Karpas-422 (cell line): ENCODE results near the gene KMT2D. TPM values are rescaled to one million over a fixed set of nuclear protein-coding genes. Genes with fewer than 3 reads are reported as not detected.
A peak's percentile ranks its signal among the peaks of the same experiment; 100 is the strongest.

ENCODE experiments used
- DNase-seq: peaks from one replicate; pipeline ENCODE4 v3.0.0-alpha.2; 2015
- H2AFZ ChIP-seq: fragments of 200-600 bp; sonication (generic); 2 replicates; pipeline ENCODE4 v1.6.1; 2014; ENCODE audit warnings: antibody characterized with exemption, low read length, mixed read lengths
- H3K27ac ChIP-seq: fragments of 200-600 bp; sonication (generic); 2 replicates; pipeline ENCODE4 v1.5.1; 2014; ENCODE audit warnings: mild to moderate bottlenecking, low read length, moderate library complexity
- H3K27me3 ChIP-seq: fragments of 200-600 bp; sonication (generic); 2 replicates; pipeline ENCODE4 v1.6.1; 2014; ENCODE audit warnings: low read length, mixed read lengths
- H3K36me3 ChIP-seq: fragments of 200-600 bp; sonication (generic); 2 replicates; pipeline ENCODE4 v1.6.1; 2014; ENCODE audit warnings: low read length, mixed read lengths; ENCODE audit not compliant: insufficient read depth
- H3K4me1 ChIP-seq: fragments of 200-600 bp; sonication (generic); 2 replicates; pipeline ENCODE4 v1.6.1; 2014; ENCODE audit warnings: mild to moderate bottlenecking, low read length, mixed read lengths
- H3K4me2 ChIP-seq: fragments of 200-600 bp; sonication (generic); 2 replicates; pipeline ENCODE4 v1.6.1; 2014; ENCODE audit warnings: low read length, low read depth, mild to moderate bottlenecking; ENCODE audit not compliant: poor library complexity, severe bottlenecking
- H3K4me3 ChIP-seq: fragments of 200-600 bp; sonication (generic); 2 replicates; pipeline ENCODE4 v1.5.1; 2014; ENCODE audit warnings: mild to moderate bottlenecking, antibody characterized with exemption, low read length, mixed read lengths
- H3K79me2 ChIP-seq: fragments of 200-600 bp; sonication (generic); 2 replicates; pipeline ENCODE4 v1.6.1; 2014; ENCODE audit warnings: mild to moderate bottlenecking, low read length, mixed read lengths
- H3K9ac ChIP-seq: fragments of 200-600 bp; sonication (generic); 2 replicates; pipeline ENCODE4 v1.6.0; 2014; ENCODE audit warnings: low read length
- H3K9me2 ChIP-seq: fragments of 200-600 bp; sonication (generic), shearing (Covaris generic); replicated peaks from 2 replicates; pipeline ENCODE4 v1.6.0; 2014; ENCODE audit warnings: mild to moderate bottlenecking, low read length, moderate library complexity; ENCODE audit not compliant: insufficient read depth
- H3K9me3 ChIP-seq: fragments of 300-700, 200-600 bp; sonication (generic); 2 replicates; pipeline ENCODE4 v1.6.1; 2014; ENCODE audit warnings: low read length, mixed read lengths
- H4K20me1 ChIP-seq: fragments of 200-600 bp; sonication (generic); 2 replicates; pipeline ENCODE4 v1.6.1; 2014; ENCODE audit warnings: mild to moderate bottlenecking, antibody characterized with exemption, low read length, low read depth; ENCODE audit not compliant: insufficient read depth
- total RNA-seq: library from RNA; depleted of rRNA; stranded (reverse); fragments of >200 nt; shearing (Covaris generic); gene quantifications from 2 replicates; pipeline ENCODE4 v1.2.3, GENCODE V29; 2014; ENCODE audit warnings: low replicate concordance

Gene KMT2D
- total RNA-seq, 1 experiment from 2014 or later: 29.6 TPM

DNA sequence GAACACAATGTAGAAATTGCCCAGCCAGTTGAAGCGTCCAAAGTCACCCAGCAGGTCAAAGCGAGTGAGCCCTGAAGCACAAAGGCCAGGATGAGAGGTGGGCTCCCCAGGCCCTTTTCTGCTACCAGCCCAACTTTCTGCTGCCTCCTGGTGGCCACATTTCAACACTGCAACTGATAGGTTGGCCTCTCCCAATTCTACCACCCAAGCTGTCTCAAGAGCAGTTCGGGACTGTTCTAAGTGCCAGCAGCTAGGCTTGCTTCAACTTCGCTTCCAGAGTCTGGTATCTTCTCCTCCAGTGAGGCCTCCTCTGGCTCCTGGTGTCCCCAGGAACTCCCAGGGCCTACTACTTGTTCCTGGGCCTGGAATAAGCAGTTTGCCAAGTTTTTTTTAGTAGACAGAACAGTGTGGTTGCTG, 37.4 kb upstream of the KMT2D start:
- Histone ChIP-seq H3K79me2 (no peaks in the 10 kb centered on the region), H3K36me3 (no peaks in the 10 kb centered on the region), H3K9me2 (no peaks in the 10 kb centered on the region), H3K9me3 (no peaks in the 10 kb centered on the region), H3K27me3 (no peaks in the 10 kb centered on the region), H3K4me1 (peaks cover 9% of the 10 kb centered on the region), H2AFZ (no peak overlapping the region), H4K20me1 (no peaks in the 10 kb centered on the region), H3K27ac (no peak overlapping the region), H3K9ac (no peak overlapping the region), H3K4me3 (no peak overlapping the region), H3K4me2 (no peak overlapping the region)
- peak; percentile 88 for DNase-seq

DNA sequence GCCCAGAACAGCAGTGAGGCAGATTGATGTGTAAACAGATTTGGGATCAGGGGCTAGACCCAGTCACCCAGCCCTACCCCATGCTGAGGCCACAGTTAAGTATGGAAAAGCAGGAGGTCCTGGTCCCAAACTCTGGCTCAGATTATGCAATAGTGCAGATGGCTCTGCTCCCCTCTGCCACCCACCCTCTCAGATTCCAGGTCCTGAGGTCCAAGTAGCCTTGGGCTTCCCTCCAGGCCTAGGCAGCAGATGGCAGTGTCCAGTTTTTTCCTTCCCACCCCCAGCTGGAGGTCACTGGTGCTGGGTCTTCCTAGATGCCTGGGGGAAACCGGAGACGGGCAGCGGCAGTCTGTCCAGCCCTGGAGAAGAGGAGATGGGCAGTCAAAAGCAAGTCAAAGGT, 36.8 kb upstream of the KMT2D start:
- Histone ChIP-seq H3K4me3 (no peak overlapping the region), H3K27ac (no peak overlapping the region), H3K9me3 (no peaks in the 10 kb centered on the region), H3K4me2 (no peak overlapping the region), H2AFZ (no peak overlapping the region), H4K20me1 (no peaks in the 10 kb centered on the region), H3K36me3 (no peaks in the 10 kb centered on the region), H3K9ac (no peak overlapping the region), H3K4me1 (peaks cover 9% of the 10 kb centered on the region), H3K9me2 (no peaks in the 10 kb centered on the region), H3K27me3 (no peaks in the 10 kb centered on the region), H3K79me2 (no peaks in the 10 kb centered on the region)
- no peak for DNase-seq

DNA sequence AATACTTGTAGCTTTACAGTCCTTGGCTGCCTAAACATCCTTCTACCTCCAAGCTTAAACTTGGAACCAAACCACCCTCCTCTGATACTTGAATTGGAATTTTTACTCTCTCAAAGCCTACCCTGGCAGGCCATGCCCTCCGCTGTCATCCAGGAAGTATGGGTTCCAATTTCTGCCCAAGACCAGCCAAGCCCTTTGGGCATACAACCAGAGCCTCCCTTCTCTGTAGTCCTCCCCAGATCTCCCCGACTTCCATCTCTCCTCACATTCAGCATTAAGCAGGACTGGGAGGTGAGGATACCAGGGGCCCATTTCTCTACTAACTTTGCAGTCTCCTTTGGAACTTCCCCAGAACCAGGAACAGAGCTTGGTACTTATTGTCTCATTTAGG, 34.4 kb upstream of the KMT2D start:
- peaks cover 12% of the 10 kb centered on the region for H3K4me1 ChIP-seq
- no peaks in the 10 kb centered on the region for H3K9me2 ChIP-seq
- H3K27me3 ChIP-seq: no peaks in the 10 kb centered on the region
- no peak overlapping the region for H3K27ac ChIP-seq
- H3K36me3 ChIP-seq: no peaks in the 10 kb centered on the region
- no peak overlapping the region for H3K4me2 ChIP-seq
- DNase-seq: no peak
- H3K9ac ChIP-seq: no peak overlapping the region
- H3K4me3 ChIP-seq: no peak overlapping the region
- no peaks in the 10 kb centered on the region for H4K20me1 ChIP-seq
- H3K9me3 ChIP-seq: no peaks in the 10 kb centered on the region
- H2AFZ ChIP-seq: no peak overlapping the region
- H3K79me2 ChIP-seq: no peaks in the 10 kb centered on the region

GRCh38 chr12:49094160-49094974, 33.8 kb upstream of the KMT2D start, which contains the start of gene DHH:
DHH (minus strand) TSS chr12:49094801; CDS start chr12:49094512, 289 bp downstream.
- Histone ChIP-seq H3K9me3 (no peaks in the 10 kb centered on the region), H3K27ac (no peak within 1 kb of the TSS), H3K4me1 (peaks cover 17% of the 10 kb centered on the region), H4K20me1 (no peaks in the 10 kb centered on the region), H3K9me2 (no peaks in the 10 kb centered on the region), H3K4me3 (peak within 1 kb of the TSS; percentile 49; the same call in 1 of the 2 replicates), H3K4me2 (peak within 1 kb of the TSS; percentile 49), H3K36me3 (no peaks in the 10 kb centered on the region), H3K79me2 (no peaks in the 10 kb centered on the region), H3K27me3 (no peaks in the 10 kb centered on the region), H2AFZ (no peak within 1 kb of the TSS), H3K9ac (peak within 1 kb of the TSS; percentile 29; the same call in 1 of the 2 replicates)
- DNase-seq: no peak

DNA sequence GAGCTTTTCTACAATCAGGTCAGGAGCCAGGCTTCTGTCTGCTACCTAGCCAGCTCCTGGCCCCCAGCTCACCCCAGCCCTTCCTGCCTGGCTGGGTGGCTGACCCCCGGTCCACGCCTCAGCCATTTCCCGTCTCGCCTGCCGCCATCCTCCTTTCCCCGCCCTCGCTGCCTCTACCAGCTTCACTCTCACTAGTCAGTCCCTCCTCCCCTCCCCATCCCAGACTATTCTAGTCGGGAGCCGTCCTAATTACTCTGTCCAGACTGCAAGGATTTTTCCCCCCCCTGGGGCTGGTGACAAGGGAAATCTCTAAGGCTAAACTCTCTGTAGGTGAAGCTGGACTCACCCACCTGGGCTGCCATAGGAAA, 33.2 kb upstream of the KMT2D start:
- no peaks in the 10 kb centered on the region for H3K79me2 ChIP-seq
- H3K4me2 ChIP-seq: peak overlapping the region; percentile 49
- H4K20me1 ChIP-seq: no peaks in the 10 kb centered on the region
- H2AFZ ChIP-seq: no peak overlapping the region
- H3K4me1 ChIP-seq: peaks cover 18% of the 10 kb centered on the region
- no peaks in the 10 kb centered on the region for H3K9me3 ChIP-seq
- H3K4me3 ChIP-seq: peak overlapping the region; percentile 49; the same call in 1 of the 2 replicates
- no peak for DNase-seq
- H3K9me2 ChIP-seq: no peaks in the 10 kb centered on the region
- no peaks in the 10 kb centered on the region for H3K36me3 ChIP-seq
- H3K27me3 ChIP-seq: no peaks in the 10 kb centered on the region
- H3K27ac ChIP-seq: no peak overlapping the region
- H3K9ac ChIP-seq: peak overlapping the region; percentile 29; the same call in 1 of the 2 replicates

DNA sequence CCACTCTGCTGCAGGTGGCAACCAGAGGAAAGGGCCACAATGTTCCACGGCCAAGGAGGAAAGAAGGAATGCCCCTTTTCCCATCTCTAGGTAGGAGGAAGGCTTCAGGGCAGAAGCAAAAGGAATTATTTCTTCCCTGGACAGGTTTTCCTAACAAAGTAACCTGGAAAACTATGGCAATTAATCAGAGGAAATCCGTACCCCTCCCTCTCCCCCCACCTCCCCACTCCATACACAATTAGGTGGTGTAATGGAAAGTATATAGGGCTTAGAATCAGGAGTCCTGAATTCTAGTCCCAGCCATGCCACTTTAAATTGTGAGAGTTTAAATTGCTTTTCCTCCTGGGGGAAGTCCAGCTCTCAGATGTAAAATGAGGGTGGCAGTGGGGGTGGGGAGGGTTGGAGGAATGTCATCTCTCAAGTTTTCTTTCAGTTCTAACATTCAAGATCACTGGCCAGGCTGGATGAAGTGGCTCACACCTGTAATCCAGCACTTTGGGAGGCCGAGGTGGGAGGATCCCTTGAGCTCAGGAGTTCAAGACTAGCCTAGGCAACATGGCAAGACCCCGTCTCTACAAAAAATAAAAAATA, 32.3 kb upstream of the KMT2D start:
- no peak overlapping the region for H3K4me2 ChIP-seq

DNA sequence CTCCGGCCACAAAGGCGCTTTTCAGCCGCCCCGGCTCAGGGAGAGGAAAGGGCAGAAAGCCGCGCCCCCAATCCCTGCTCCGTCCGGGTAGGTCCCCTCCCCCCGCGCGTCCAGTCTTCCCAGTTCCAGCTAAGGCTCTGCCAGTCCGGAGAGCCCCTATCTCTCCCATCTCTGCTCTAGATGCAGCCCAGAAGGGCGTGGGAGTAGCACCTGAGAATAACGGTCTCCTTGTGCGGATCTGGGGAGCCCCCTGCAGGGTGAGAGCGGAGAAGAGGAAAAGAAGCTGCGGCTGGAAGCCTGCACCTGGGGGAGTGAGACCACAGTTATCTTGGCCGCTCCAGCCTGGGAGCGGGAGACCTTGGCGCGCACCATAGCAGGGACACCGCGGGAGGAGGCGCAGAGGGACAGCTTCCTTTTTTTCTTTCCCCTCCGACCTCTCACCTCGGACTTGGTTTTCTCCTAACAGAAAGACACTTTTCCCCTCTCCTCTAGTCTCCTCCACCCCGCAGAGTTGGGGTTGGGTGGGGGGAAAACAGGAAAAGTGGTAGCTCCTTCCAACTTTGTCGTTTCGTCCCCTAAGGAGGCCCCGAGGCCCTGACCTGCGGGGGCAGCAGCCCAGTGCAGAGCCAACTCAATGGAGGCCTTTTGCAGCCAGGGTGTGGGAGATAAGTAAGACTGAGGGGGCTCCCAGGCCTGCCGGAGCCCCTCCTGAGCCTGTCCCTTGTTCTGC, 31.7 kb upstream of the KMT2D start:
- no peak overlapping the region for H3K27ac ChIP-seq
- no peak overlapping the region for H3K4me3 ChIP-seq
- no peaks in the 10 kb centered on the region for H3K9me2 ChIP-seq
- peak; percentile 79 for DNase-seq
- no peak overlapping the region for H3K9ac ChIP-seq
- no peaks in the 10 kb centered on the region for H3K27me3 ChIP-seq
- no peaks in the 10 kb centered on the region for H4K20me1 ChIP-seq
- no peak overlapping the region for H2AFZ ChIP-seq
- no peaks in the 10 kb centered on the region for H3K79me2 ChIP-seq
- H3K9me3 ChIP-seq: no peaks in the 10 kb centered on the region
- H3K4me2 ChIP-seq: no peak overlapping the region
- H3K36me3 ChIP-seq: no peaks in the 10 kb centered on the region
- peaks cover 28% of the 10 kb centered on the region for H3K4me1 ChIP-seq

More for the DNA sequence above, 32.3 kb upstream of the KMT2D start:
- H3K79me2 ChIP-seq: no peaks in the 10 kb centered on the region
- no peak for DNase-seq
- no peaks in the 10 kb centered on the region for H3K27me3 ChIP-seq
- no peak overlapping the region for H2AFZ ChIP-seq
- H4K20me1 ChIP-seq: no peaks in the 10 kb centered on the region
- no peaks in the 10 kb centered on the region for H3K36me3 ChIP-seq
- H3K27ac ChIP-seq: no peak overlapping the region
- no peak overlapping the region for H3K4me3 ChIP-seq
- no peaks in the 10 kb centered on the region for H3K9me3 ChIP-seq
- H3K9ac ChIP-seq: no peak overlapping the region
- no peaks in the 10 kb centered on the region for H3K9me2 ChIP-seq
- H3K4me1 ChIP-seq: peaks cover 26% of the 10 kb centered on the region

GRCh38 chr12:49091836-49092085, 31.2 kb upstream of the KMT2D start:
- Histone ChIP-seq H3K9me3 (no peaks in the 10 kb centered on the region), H3K36me3 (no peaks in the 10 kb centered on the region), H3K9me2 (no peaks in the 10 kb centered on the region), H3K4me2 (no peak overlapping the region), H3K4me3 (no peak overlapping the region), H2AFZ (no peak overlapping the region), H3K4me1 (peaks cover 28% of the 10 kb centered on the region), H3K27me3 (no peaks in the 10 kb centered on the region), H3K79me2 (no peaks in the 10 kb centered on the region), H4K20me1 (no peaks in the 10 kb centered on the region), H3K9ac (no peak overlapping the region), H3K27ac (no peak overlapping the region)
- DNase-seq: no peak
